HG03442 (cell line): Measurements from ENCODE around the gene PRKAR1A.

Experiments
- ATAC-seq: cut with Tn5 transposase; IDR thresholded peaks from one replicate; pipeline ENCODE4 v1.9.1; 2021; ENCODE audit warnings: mild to moderate bottlenecking, moderate library complexity; ENCODE audit not compliant: unreplicated experiment

The PRKAR1A gene

GRCh38 chr17:68598545-68598961, 86.3 kb downstream of the PRKAR1A start:
- no peak for ATAC-seq

GRCh38 chr17:68599091-68599490, 86.9 kb downstream of the PRKAR1A start:
- no peak for ATAC-seq

- ATAC-seq = no peak
Observed at GRCh38 chr17:68599552-68600066, 87.4 kb downstream of the PRKAR1A start.

GRCh38 chr17:68600067-68600930, 88.1 kb downstream of the PRKAR1A start:
- no peak for ATAC-seq
